ENCODE measurements around the gene DND1. TPM values are rescaled to one million over a fixed set of nuclear protein-coding genes. Genes with fewer than 3 reads are reported as not detected.

Gene DND1
- polyA plus RNA-seq, 2 of the 4 experiments (the other 2 are of a cell fraction), result 0.63 to 1.0 TPM

- H3K27ac ChIP-seq, result no peak overlapping the region
- no peak for TF ChIP-seq TP53 (CRISPR knock-in tag; IDR thresholded peaks at IDR 0.05)
- 0 out of 4 replicates have a peak, but pooled peaks of 1 of the 2 experiments have one; percentile 9 for TF ChIP-seq CEBPB (IDR thresholded peaks at IDR 0.05)
- FAIRE-seq (no peak), ATAC-seq (no peak), DNase-seq (ENCODE audit: low read depth in 1 of 2, low spot score in 1 of 2) (no peak)
- H3K4me2 ChIP-seq, result no peak overlapping the region
- 86% methylated on average over 1 of the region's 1 CpG for WGBS (ENCODE audit: missing lambda C conversion rate)
- no peak overlapping the region for H3K4me3 ChIP-seq
- peaks cover 9% of the 10 kb centered on the region; the same call in 2 of the 3 replicates for H3K4me1 ChIP-seq
- no peaks in the 10 kb centered on the region for H3K9me3 ChIP-seq
- POLR2A ChIA-PET, result no interaction called here
- CTCF ChIA-PET, result no interaction called here
These were observed 40.3 kb upstream of the DND1 start for GRCh38 chr5:140713562-140714094.

DNA sequence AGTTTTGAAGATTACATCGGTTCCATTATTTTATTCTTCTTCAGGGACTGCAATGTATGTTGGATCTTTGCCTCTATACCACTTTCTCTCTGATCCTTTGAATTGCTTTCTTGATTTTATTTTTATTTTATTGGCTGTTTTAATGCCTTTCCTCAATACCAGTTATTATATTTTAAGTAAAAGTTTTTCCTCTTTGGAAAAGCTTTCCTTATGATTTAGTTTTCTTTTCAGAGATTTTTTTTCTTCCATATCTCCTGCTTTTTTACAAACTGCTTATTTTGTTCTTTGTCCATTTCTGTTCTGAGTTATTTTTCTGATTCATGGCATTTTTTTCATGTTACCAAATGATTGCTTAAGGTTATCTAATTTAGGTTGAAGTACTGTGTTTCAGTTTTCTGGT lies 38.4 kb upstream of the DND1 start:
- ATAC-seq (no peak), FAIRE-seq (no peak), DNase-seq (ENCODE audit: low read depth in 1 of 2, low spot score in 1 of 2) (no peak)
- peaks cover 9% of the 10 kb centered on the region; the same call in 2 of the 3 replicates for H3K4me1 ChIP-seq
- H3K4me2 ChIP-seq, result peak overlapping the region; percentile 79
- TF ChIP-seq, protein P1, sequence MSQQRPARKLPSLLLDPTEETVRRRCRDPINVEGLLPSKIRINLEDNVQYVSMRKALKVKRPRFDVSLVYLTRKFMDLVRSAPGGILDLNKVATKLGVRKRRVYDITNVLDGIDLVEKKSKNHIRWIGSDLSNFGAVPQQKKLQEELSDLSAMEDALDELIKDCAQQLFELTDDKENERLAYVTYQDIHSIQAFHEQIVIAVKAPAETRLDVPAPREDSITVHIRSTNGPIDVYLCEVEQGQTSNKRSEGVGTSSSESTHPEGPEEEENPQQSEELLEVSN (IDR thresholded peaks at IDR 0.05; ENCODE audit: borderline replicate concordance, low read depth), result no peak
- TF ChIP-seq KDM5A (IDR thresholded peaks at IDR 0.05) (no peak), MAX (IDR thresholded peaks at IDR 0.05) (no peak), HDAC2 (IDR thresholded peaks at IDR 0.05) (no peak), RNF2 (IDR thresholded peaks at IDR 0.05; ENCODE audit: borderline replicate concordance, low read depth) (no peak), HOXB5 (CRISPR knock-in tag; IDR thresholded peaks at IDR 0.05) (no peak), POLR2A (IDR thresholded peaks at IDR 0.05; ENCODE audit: low read length) (no peak), HOXA7 (CRISPR knock-in tag; IDR thresholded peaks at IDR 0.05) (no peak), MAFK (IDR thresholded peaks at IDR 0.05; ENCODE audit: partially characterized antibody) (no peak), MYC (IDR thresholded peaks at IDR 0.05; ENCODE audit: borderline replicate concordance, low read length) (no peak), USF2 (IDR thresholded peaks at IDR 0.05) (no peak), PHF8 (IDR thresholded peaks at IDR 0.05; ENCODE audit: borderline replicate concordance, low read depth) (no peak), NR3C1 (IDR thresholded peaks at IDR 0.05) (no peak), KDM1A (IDR thresholded peaks at IDR 0.05; ENCODE audit: low read depth) (no peak), FOSL2 (IDR thresholded peaks at IDR 0.05) (no peak), FOSL2 (CRISPR knock-in tag; IDR thresholded peaks at IDR 0.05) (no peak), JUNB (IDR thresholded peaks at IDR 0.05) (no peak), CHD2 (IDR thresholded peaks at IDR 0.05; ENCODE audit: low read length, partially characterized antibody) (no peak)
- TF ChIP-seq, protein P2, sequence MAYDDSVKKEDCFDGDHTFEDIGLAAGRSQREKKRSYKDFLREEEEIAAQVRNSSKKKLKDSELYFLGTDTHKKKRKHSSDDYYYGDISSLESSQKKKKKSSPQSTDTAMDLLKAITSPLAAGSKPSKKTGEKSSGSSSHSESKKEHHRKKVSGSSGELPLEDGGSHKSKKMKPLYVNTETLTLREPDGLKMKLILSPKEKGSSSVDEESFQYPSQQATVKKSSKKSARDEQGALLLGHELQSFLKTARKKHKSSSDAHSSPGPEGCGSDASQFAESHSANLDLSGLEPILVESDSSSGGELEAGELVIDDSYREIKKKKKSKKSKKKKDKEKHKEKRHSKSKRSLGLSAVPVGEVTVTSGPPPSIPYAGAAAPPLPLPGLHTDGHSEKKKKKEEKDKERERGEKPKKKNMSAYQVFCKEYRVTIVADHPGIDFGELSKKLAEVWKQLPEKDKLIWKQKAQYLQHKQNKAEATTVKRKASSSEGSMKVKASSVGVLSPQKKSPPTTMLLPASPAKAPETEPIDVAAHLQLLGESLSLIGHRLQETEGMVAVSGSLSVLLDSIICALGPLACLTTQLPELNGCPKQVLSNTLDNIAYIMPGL (CRISPR knock-in tag; IDR thresholded peaks at IDR 0.05; ENCODE audit: borderline replicate concordance), result no peak
- TF ChIP-seq, protein P3, sequence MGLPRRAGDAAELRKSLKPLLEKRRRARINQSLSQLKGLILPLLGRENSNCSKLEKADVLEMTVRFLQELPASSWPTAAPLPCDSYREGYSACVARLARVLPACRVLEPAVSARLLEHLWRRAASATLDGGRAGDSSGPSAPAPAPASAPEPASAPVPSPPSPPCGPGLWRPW (IDR thresholded peaks at IDR 0.05), result no peak
- TF ChIP-seq, protein P4, sequence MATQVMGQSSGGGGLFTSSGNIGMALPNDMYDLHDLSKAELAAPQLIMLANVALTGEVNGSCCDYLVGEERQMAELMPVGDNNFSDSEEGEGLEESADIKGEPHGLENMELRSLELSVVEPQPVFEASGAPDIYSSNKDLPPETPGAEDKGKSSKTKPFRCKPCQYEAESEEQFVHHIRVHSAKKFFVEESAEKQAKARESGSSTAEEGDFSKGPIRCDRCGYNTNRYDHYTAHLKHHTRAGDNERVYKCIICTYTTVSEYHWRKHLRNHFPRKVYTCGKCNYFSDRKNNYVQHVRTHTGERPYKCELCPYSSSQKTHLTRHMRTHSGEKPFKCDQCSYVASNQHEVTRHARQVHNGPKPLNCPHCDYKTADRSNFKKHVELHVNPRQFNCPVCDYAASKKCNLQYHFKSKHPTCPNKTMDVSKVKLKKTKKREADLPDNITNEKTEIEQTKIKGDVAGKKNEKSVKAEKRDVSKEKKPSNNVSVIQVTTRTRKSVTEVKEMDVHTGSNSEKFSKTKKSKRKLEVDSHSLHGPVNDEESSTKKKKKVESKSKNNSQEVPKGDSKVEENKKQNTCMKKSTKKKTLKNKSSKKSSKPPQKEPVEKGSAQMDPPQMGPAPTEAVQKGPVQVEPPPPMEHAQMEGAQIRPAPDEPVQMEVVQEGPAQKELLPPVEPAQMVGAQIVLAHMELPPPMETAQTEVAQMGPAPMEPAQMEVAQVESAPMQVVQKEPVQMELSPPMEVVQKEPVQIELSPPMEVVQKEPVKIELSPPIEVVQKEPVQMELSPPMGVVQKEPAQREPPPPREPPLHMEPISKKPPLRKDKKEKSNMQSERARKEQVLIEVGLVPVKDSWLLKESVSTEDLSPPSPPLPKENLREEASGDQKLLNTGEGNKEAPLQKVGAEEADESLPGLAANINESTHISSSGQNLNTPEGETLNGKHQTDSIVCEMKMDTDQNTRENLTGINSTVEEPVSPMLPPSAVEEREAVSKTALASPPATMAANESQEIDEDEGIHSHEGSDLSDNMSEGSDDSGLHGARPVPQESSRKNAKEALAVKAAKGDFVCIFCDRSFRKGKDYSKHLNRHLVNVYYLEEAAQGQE (IDR thresholded peaks at IDR 0.05), result no peak
- no peaks in the 10 kb centered on the region for H3K9me3 ChIP-seq
- ChIA-PET CTCF (interaction anchor here (1.7 to 2.1 kb wide), 3 partner anchors 8 to 11 kb away, joined by 6 to 9 read pairs (median 9); no protein-coding TSS in a partner anchor), POLR2A (interaction anchor here (1.1 to 3.9 kb wide), 8 partner anchors 8 to 328 kb away, joined by 3 to 72 read pairs (median 18); partner anchors contain the start of genes ANKHD1, EIF4EBP3, HARS1 and HARS2)
- peak overlapping the region; percentile 46; the same call in 1 of the 3 replicates for H3K4me3 ChIP-seq
- WGBS (ENCODE audit: missing lambda C conversion rate), result 9% methylated on average over 1 of the region's 1 CpG
- peak overlapping the region; percentile 81 to 93; a peak in 3 of 6 replicates for H3K27ac ChIP-seq

Measured in A549 (cell line).